KBM-7 (cell line): ENCODE results near the gene CILP2.
A peak's percentile ranks its signal among the peaks of the same experiment; 100 is the strongest.

ENCODE experiments used
- DNase-seq: peaks from one replicate; pipeline ENCODE4 v3.0.0-alpha.2; 2015
- in situ Hi-C: fragments of 300-500 bp; cut with MboI; formaldehyde crosslinking; loops from 2 replicates; pipeline ENCODE4 v1.14.3; 2020; ENCODE audit warnings: low sequenced_read_pairs, low pct_unique_long_range_greater_than_20kb, mixed read lengths

Gene CILP2

GRCh38 chr19:19502808-19503602 lies 35.1 kb upstream of the CILP2 start:
- DNase-seq: no peak
- in situ Hi-C loops: no loop called here

- no peak for DNase-seq
- in situ Hi-C loops: no loop called here
Observed at GRCh38 chr19:19504754-19505668, 33.1 kb upstream of the CILP2 start.

DNA sequence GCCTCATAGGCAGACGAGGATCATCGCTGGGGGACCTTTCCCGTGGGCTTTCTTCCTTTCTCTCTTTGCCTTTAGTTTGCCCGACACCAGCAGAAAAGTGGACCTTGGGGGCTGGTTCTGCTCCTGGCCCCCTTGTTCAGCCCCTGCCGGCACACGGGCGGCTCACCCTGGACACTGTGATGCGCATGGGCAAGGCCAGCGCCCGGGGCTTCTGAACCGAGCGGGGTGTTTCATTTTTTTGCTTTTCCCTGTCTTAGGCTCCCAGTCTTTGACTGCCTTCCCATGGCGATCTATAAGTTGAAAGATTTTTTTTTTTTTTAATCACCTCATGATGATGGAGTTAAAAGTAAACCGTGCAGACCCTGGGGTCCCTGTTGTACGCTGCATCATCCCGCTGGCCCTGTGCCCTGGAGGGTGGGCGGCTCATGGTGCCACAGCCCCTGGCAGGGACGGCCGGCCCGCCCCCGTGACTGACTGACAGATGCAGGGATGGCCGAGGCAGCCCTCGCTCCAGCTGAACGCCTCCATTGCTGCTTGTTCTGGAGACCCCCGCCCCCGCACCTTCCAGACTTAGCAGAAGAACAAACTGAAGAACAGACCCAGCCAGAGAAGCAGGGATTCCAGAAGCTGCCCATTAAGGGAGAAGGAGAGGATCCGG lies 32.3 kb upstream of the CILP2 start:
- in situ Hi-C loops: no loop called here

DNA sequence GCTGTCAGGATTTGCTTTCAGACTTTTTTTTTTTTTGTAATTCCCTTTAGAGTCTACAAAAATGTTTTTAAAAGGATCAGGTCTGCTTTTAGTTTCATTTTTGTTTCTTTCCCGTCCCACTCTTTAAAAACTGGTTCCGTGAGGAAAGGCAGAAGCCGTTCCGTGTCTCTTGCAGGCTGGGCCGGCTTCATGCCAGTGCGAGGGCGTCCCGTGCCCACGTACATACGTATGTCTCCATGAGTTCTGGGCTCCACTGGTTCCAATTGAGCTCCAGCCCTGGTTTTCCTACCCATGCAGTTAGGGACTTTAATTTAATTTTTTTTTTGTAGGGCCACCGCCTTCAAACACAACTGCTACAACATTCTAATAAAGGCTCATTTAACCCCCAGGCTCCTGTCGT lies 31.5 kb upstream of the CILP2 start:
- in situ Hi-C loops: no loop called here
- no peak for DNase-seq

More for the DNA sequence above, 32.3 kb upstream of the CILP2 start:
- no peak for DNase-seq

DNA sequence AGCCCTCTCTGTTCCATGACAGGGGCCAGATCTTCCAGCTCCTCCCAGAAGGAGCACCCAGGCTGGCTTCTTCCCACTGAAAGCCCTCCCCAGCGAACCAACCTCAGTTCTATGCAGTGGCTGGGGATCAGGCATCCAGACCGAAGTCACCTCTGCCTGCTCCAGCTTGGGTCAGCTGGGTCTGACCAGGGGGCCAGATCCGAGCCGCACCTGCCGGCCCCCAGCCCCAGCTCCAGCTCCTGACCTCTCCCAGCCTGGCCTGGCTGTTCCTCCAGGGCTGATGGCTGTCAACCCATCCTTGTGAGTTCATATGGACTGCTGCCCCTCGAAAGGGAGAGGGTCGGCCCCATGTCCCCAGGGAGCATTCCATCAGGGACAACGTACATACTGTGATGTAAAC lies 30.7 kb upstream of the CILP2 start:
- in situ Hi-C loops: no loop called here
- DNase-seq: no peak

DNA sequence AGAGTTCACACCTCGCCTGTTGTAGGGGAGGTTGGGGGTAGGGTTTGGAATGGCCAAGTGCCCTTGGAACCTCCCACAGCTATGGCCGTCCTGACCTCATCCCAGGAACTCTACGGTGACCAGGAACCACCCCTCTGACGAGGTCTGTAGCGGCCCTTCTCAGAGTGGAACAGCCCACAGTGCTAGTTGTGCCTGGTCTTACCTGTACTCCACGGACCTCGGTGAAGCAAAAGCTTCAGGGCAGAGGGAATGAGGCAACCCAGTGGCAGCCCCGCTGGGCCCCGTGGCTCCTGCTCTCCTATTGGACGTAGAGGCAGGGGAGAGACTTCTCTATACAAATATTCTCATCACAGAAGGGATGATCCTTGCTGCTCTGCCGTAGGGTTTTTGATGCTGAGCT lies 29.8 kb upstream of the CILP2 start:
- in situ Hi-C loops: no loop called here
- no peak for DNase-seq

GRCh38 chr19:19510432-19510831 lies 27.6 kb upstream of the CILP2 start:
- no peak for DNase-seq
- in situ Hi-C loops: no loop called here

- in situ Hi-C loops: no loop called here
- DNase-seq: no peak
Observed at GRCh38 chr19:19513682-19514081, 24.4 kb upstream of the CILP2 start.

GRCh38 chr19:19514215-19514657 lies 23.8 kb upstream of the CILP2 start:
- DNase-seq: no peak
- in situ Hi-C loops: no loop called here

- DNase-seq: no peak
- in situ Hi-C loops: no loop called here
Observed at GRCh38 chr19:19514881-19515641, 23.0 kb upstream of the CILP2 start, which contains the start of gene TSSK6. TSSK6 (minus strand) TSS chr19:19515548; CDS start chr19:19515427, 121 bp downstream.

DNA sequence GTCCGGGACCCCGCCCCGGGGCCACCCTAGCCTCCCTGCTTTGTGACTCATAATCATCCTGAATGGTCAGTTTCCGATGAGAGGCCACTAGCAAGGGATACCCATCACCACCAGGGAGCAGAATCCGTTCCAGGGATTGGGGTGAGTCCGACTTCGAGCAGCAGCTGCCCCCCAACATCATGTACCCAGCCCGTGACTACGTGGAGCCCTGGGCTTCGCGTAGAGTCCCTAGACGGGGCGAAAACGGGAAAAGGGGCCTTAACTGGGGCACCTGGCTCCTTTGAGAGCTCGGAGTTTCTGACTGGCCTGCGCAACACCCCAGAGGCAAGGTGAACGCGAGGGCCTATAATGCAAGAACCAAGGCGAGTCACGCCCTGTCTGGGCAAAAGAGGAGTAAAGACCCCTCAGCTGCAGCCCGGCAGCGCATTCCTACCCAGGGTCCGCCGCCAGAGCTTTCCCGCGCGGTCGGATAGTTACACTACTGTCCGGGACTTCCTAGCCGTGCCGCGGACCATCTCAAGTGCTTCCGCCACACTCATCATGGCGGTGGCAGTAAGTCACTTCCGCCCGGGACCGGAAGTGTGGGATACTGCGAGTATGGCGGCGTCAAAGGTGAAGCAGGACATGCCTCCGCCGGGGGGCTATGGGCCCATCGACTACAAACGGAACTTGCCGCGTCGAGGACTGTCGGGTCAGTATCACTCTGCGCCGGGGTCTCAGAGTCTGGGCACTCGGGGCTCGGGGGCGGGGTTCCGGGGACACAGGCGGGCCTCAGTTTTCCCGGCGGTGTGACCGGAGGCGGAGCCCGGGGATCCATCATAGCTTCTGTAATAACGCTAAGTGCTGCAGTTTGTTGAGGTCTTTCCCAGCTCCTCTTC lies 22.2 kb upstream of the CILP2 start, which contains the start of gene NDUFA13:
TSS of gene NDUFA13 (plus strand) at position 584 of the 878 bp plus-strand sequence. CDS start at position 598, 14 bp downstream.
- in situ Hi-C loops: no loop called here
- DNase-seq: peak; percentile 95

- in situ Hi-C loops: no loop called here
- no peak for DNase-seq
Observed at GRCh38 chr19:19517235-19517619, 20.8 kb upstream of the CILP2 start.

- no peak for DNase-seq
- in situ Hi-C loops: no loop called here
Observed at GRCh38 chr19:19520989-19521388, 17.1 kb upstream of the CILP2 start.

DNA sequence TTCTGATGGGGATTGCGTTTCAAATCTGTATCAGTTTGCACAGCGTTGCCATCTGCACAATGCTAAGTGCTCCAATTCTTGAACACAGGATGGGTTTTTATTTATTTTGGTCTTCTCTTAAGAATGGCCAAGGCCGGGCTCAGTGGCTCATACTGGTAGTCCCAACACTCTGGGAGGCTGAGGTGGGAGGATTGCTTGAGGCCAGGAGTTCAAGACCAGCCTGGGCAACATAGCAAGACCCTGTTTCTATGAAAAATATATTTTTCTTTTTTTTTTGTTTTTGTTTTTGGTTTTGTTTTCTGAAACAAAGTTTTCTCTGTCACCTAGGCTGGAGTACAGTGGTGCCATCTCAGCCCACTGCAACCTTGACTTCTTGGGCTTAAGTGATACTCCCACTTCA lies 14.9 kb upstream of the CILP2 start:
- in situ Hi-C loops: no loop called here

GRCh38 chr19:19524053-19524452 lies 14.0 kb upstream of the CILP2 start:
- DNase-seq: no peak
- in situ Hi-C loops: no loop called here

More for the DNA sequence above, 14.9 kb upstream of the CILP2 start:
- no peak for DNase-seq

DNA sequence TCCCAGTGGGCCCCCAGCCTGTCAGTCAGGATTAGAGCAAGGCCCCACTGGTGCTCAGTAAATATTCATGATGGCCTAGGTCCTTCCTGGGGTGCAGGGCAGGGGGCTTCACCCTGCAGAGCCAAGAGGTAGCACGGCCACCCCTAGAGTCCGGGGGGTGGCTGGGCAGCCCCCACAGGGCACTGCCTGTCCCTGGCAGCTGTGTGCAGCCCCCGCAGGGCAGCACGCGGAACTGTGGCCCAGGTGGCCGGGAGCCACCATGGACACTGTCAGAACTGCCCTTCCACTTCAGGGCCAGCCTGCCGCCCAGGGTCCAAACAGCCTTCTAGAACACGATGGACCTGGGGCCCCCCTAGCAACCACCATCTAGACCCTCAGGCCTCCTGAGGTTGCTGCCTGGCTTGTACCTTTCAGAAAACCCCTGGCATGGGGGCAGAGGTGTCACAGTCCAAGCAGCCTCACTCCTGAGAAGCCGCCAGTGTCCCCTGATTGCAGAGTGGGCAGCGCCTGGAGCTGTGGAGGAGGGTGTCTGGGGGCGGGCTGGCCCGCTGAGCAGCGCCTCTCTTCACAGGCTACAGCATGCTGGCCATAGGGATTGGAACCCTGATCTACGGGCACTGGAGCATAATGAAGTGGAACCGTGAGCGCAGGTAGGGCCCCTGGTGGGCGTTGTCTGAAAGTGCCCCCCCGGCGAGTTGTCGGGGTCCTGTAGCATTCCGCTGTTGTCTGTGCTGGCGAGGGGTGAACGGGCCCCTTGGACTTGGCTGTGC lies 12.3 kb upstream of the CILP2 start:
- in situ Hi-C loops: loop anchor here (25.0 kb wide), 1 partner anchor 412 kb away; no protein-coding TSS in a partner anchor
- DNase-seq: no peak
